Activated CD4-positive, alpha-beta T cell treated with anti-CD3 and anti-CD28 coated beads, Interleukin-2, amount 50 U/mL, for 16 hours (primary cell): ENCODE measurements around the gene AP2M1.
A peak's percentile ranks its signal among the peaks of the same experiment; 100 is the strongest.

ENCODE experiments used
- DNase-seq: peaks from one replicate; pipeline ENCODE4 v3.0.0-alpha.2; 2020

Gene AP2M1

DNA sequence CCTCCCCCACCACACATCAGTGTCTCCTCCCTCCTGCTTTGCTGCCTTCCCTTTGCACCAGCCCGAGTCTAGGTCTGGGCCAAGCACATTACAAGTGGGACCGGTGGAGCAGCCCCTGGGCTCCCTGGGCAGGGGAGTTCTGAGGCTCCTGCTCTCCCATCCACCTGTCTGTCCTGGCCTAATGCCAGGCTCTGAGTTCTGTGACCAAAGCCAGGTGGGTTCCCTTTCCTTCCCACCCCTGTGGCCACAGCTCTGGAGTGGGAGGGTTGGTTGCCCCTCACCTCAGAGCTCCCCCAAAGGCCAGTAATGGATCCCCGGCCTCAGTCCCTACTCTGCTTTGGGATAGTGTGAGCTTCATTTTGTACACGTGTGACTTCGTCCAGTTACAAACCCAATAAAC lies 9.0 kb downstream of the AP2M1 start:
- DNase-seq: no peak

DNA sequence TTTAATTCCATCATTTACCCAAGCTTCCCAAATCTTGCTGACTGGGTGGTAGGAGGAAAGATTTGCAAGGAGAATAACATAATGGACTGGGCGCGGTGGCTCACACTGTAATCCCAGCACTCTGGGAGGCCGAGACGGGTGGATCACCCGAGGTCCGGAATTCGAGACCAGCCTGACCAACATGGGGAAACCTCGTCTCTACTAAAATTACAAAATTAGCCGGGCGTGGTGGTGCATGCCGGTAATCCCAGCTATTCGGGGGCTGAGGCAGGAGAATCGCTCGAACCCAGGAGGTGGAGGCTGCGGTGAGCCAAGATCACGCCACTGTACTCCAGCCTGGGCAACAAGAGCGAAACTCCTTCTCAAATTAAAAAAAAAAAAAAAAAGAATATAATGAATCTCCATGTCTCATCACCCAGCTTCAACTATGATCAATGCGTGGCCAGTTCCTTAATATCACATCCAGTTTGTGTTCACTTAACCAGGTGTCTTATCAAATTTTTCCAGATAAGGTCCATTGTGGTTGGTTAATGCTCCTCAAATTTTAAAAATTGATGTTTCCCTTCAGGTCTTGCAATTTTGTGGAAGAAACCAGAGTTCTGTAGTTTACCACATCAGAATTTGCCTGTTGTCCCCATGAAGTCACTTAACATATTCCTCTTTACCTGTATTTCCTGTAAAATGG lies 10.0 kb downstream of the AP2M1 start:
- DNase-seq: no peak

DNA sequence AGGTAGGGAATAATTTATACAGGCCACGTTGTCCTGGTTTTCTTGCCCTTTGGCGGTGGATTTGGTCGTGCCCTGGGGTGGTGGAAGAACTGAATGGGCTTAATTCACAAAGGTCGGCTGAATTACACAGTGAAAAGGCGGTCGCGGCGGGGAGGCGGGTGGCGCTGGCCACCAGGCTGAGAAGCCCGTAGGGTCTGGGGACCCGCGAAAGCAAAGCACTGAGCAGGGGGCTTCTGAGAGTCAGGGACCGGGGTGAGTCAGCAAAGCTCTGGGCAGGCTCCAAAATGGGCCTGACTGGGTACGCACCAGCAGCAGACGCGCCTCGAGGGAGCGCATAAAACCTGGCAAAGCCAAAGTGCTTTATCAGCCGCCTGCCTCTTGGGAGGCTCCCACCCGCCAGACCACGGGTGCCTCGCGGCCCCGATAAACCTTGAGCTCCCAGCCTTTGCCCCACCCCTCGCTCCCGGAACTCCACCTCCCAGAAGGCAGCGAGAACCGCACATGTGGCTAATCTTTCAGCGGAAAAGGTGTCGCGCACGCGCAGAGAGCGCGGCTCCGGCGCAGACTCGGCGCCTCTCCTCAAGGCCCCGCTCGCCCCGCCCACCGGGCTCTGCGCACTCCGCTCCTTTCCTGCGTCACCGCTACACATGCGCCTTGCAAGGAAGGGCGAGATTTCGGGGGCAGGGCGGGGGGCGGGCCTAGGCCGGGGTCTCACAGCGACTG lies 11.0 kb downstream of the AP2M1 start:
- DNase-seq: peak; percentile 99

DNA sequence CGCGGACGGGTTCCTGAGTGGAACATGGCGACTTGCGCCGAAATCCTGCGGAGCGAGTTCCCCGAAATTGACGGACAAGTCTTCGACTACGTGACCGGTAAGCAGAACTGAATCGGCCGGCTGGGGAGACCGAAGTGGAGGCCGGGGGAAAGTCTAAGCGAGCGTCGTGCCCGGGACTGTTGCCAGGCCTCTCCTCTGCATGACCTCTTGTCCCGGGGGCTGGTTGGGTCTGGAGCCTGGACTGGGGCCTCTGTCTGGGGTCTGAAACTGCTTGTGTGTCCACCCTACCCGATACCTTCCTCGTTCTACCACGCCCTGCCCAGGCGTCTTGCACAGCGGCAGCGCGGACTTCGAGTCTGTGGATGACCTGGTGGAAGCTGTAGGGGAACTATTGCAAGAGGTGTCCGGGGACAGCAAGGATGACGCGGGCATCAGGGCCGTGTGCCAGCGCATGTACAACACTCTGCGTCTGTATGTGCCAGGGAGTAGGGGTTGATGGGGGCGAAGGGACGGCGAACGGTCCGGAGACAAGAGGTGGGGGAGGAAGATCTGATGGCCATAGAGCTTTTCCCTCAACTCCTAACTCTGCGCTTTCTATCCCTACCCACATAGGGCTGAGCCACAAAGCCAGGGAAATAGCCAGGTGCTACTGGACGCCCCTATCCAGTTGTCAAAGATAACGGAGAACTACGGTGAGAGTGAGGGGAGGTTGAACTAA lies 11.7 kb downstream of the AP2M1 start, which contains the start of gene ABCF3:
ABCF3 (plus strand) TSS at position 16 of the 718 bp plus-strand sequence; CDS start at position 25, 9 bp downstream.
- DNase-seq: no peak

DNA sequence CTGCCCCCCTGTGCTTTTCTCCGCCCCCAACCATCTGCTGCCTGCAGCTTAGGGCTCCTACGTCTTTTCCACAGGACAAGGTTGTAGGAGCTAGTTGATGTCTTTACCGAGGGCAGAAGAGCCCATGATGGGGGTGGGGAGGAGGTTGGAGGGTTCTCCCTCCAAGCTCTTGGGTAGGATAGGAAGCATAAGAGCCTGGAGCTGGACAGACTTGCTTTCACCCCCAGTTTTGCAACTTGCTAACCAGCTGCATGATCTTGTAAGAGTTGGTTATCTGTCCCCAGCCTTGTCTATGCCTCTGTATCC lies 12.2 kb downstream of the AP2M1 start:
- no peak for DNase-seq

DNA sequence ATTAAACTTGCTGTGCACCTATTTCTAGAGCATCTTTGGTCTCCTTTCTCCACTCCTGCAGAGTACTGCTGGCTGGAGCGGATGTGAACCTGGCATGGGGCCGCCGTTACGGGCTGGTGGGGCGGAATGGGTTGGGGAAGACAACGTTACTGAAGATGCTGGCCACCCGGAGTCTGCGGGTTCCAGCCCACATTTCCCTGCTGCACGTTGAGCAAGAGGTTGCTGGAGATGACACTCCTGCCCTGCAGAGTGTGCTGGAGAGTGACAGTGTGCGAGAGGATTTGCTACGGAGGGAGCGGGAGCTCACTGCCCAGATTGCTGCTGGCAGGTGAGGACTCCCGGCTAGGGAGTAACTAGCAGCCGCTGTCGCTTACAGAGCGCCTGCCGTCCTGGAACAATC lies 13.4 kb downstream of the AP2M1 start:
- no peak for DNase-seq

DNA sequence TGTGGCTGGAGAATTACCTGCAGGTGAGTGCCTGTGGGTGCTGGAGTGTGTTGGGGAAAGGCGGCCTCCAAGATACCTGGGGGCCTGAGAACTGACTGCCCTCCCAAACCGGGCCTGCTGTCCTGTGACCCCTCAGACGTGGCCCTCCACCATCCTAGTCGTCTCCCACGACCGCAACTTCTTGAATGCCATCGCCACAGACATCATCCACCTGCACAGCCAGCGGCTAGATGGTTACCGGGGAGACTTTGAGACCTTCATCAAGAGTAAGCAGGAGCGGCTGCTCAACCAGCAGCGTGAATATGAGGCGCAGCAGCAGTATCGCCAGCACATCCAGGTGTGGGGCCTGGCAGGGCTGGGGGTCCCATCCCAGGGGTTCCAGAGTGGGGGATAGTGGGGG lies 14.8 kb downstream of the AP2M1 start:
- no peak for DNase-seq

DNA sequence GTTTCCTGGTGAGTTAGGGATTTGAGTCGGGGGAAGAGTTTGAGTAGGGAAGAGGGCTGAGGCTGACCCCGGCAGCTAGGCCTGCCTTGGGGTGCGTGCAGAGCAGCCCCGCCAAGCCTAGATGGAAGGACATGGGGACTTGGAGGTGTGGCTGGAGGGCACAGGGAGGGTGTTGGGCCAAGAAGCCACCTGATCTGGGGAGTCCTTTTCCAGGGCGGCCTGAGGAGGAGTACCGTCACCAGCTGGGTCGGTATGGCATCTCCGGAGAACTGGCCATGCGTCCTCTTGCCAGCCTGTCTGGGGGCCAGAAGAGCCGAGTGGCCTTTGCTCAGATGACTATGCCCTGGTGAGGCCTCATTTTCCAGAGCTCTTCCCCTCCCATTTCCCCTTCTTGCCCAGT lies 18.2 kb downstream of the AP2M1 start:
- no peak for DNase-seq

DNA sequence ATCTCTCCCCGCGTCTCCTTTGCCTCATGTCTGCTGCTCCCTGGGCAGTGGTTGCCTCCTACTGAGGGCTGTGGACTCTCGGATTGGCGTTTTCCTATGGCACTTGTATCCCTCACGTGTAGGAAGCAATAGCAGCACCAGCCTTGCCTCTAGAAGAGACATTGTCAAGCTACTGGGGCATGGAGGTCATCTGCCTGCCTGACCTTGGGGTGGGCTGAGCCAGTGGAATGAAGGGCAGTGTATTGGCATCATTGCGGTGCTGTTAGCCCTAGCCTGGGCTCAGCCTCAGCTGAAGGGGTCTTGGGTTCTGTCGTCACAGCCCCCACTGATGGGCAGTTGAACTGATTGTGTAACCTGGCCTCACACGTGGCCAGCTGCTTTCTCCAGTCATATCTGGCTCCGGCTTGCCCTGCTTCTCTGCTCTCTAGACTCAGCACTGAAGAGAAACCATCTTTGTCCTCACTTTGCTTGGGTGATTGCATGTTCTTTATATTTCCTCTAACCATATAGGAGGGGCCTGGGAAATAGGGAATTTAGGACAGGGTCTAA lies 19.4 kb downstream of the AP2M1 start:
- no peak for DNase-seq

DNA sequence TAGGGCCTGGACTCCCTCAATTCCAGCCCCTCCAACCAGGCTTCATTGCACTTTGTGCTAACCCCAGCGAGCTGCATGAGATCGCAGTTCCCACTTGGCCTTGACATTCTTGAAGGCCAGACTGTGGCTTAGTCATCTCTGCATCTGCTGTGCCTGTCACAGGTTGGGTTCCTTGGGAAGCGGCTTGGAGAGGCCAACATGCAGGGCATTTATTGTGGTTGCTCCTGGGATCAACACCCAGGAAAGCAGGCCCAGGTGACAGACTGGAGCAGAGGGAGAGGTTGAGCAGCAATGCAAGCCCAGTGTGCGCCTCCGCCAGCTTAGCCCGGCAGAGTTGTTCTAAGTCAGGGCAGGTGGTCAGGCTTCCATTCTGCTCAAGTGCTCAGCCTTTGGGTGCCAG lies 21.9 kb downstream of the AP2M1 start:
- no peak for DNase-seq

DNA sequence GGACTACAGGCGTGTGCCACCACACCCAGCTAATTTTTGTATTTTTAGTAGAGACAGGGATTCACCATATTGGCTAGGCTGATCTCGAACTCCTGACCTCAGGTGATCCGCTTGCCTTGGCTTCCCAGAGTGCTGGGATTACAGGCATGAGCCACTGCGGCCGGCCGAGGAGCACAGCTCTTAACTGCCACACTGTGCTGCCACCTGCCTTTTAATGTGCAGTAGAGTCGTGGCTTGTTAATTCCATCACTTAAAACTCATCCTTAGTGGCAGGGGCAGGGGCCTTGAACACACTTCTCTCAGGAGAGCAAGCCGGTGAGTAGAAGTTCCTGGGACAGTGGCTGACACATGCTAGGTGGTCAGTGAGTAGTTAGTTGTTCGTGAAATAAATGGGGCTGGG lies 23.9 kb downstream of the AP2M1 start:
- DNase-seq: no peak

DNA sequence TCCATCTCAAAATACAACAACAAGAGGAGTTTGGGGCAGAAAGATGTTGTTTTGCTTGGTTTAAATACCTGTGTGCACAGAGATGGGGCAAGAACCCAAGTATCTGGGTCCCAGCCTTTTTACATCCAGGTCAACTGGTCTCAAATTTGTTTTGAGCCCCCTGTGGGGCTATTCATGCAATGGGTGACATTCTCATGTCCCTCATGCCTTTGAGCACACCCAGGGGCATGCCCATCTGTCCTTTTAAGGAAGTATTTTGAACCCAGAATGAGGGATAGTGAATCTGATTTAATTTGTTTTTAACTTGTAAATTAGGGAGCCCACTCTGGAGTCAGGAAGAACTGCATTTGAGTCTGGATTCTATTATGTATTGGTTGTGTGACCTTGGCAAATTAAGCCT lies 26.2 kb downstream of the AP2M1 start:
- no peak for DNase-seq

DNA sequence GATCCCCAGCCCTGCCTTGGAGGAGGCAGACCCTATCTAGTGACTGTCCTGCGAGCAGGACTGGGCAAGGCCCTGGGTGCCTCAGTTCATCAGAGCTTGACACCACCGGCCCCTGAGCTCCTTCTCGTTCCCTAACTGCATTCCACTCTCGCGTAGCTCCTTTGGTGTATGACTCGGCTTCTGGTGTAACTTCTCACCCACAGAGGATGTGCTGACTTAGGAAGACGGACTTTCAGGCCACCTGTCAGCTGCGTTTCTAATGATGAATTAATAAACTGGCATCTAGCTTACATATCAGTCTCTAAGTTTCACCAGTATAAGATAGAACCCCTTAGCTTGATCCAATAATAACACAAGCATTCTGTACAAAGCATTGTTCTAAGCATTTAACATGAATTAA lies 28.9 kb downstream of the AP2M1 start:
- DNase-seq: no peak

DNA sequence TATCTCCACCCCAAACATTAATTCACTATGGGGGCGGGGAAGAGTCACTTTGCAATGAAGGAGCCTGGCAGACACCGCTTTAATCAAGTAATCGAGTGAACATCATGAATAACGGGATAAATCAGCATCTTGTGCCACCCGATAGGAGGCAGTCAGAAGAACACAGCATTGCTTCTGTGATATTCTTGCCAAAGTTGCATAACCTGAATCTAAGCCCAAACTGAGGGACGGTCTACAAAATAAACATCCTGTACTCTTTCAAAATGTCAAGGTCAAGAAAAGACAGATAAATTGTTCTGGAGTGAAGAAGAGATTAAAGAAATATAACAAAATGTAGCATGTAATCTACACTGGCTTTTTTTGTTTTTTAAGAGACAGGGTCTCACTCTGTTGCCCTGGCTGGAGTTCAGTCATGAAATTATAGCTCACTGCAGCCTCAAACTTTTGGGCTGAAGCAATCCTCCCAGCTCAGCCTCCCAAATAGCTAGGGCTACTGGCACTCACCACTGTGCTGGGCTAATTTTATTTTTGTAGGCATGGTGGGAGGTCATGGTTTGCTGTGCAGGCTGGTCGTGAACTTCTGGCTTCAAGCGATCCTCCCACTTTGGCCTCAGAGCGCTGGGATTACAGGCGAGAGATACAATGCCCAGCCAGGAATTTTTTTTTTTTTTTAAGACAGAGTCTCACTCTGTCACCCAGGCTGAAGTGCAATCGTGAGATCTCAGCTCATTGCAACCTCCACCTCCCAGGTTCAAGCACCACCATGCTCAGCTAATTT lies 34.7 kb downstream of the AP2M1 start:
- DNase-seq: no peak

DNA sequence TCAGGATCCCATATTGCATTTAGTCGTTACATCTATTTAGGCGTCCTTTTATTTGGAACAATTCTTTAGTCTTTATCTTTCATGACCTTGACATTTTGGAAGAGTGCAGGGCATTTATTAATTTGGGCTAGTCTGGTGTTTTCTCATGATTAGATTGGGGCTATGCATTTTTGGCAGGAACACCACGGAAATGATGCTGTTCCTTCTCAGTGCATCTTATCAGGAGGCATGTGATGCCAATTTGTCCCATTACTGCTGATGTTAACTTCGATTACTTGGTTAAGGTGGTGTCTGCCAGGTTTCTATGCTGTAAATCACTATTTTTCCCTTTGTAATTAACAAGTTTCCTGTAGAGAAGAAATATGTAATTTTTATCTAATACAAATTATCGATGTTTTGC lies 36.6 kb downstream of the AP2M1 start:
- DNase-seq: no peak

DNA sequence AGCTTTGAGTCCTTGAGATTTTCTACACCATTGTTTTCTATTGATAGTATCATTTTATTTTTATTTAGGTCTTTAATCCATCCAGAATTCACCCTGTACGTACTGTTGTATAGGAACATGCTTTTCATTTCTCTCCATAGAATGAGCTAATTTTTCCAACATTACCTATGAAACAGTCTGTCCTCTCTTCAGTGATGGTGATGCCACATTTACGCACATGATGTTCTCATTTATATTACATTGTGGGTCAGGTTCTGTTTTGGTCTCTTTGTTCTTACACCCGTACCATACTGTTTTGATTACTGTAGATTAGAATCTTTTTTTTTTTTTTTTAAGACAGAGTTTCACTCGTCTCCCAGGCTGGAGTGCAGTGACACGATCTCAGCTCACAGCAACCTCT lies 37.1 kb downstream of the AP2M1 start:
- DNase-seq: no peak

DNA sequence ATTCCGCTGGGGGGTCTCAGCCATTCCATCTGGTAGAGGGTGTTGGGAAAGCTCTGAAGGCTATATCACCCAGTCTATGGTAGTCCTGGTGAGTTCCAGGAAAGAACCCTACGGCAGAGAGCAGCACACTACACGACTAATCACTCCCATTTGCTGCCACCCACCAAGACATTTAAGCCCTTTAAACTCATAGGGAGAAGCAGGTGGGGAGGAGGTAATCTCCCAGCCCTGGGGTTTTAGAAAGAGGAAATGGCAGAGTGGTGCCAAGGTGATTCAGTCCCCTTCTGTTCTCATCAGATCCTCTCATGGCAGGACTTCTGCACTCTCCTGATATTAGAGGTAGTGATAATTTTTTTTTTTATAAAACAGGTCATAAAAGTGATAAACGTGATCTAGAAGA lies 44.2 kb downstream of the AP2M1 start:
- DNase-seq: no peak

DNA sequence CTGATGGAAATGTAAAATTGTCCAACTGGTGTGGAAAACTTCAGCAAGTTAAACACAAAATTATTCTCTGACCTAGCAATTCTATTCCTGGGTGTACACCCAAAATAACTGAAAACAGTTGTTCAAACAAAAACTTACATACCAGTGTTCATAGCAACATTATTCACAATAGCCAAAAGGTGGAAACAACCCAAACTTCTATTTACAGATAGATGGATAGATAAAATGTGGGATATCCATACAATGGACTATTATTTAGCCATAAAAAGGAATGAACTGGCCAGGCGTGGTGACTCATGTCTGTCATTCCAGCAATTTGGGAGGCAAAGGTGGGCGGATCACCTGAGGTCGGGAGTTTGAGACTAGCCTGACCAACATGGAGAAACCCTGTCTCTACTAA lies 47.9 kb downstream of the AP2M1 start:
- DNase-seq: no peak

DNA sequence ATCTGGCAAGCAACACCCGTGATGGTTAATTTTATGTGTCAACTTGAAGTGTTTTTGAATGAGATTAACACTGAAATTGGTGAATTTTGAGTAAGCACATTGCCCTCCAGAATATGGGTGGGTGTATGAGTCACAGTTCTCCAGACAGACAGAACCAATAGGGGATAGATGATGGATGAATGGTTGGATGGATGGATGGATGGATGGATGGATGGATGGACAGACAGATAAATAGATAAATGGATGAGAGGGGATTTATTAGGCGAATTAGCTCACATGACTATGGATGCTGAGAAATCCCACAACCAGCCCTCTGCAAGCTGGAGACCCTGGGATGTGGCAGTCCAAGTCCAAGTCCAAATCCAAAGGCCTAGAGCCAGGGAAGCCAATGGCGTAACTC lies 49.3 kb downstream of the AP2M1 start:
- no peak for DNase-seq

DNA sequence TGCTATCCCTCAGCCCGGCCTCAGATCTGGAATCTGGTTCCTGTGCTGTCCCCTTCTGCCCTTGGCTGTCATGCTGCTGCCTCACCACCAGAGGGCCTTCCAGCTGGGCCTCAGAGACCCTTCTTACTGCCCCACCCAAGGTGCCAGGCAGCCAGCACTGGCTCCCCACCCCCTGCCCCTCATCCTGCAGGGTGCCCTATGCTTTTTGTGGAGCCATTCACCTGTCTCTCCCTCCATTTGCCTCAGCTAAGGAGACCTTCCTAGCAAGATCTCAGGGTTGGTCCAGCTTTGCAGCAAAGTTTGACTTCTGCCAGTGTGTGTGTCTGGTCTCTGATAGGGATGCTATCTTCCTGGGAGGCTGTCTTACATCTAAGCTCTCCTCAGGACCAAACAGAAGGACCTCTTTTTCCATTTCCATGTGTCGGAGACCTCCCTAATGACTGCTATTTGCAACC lies 52.9 kb downstream of the AP2M1 start:
- peak; percentile 56 for DNase-seq

DNA sequence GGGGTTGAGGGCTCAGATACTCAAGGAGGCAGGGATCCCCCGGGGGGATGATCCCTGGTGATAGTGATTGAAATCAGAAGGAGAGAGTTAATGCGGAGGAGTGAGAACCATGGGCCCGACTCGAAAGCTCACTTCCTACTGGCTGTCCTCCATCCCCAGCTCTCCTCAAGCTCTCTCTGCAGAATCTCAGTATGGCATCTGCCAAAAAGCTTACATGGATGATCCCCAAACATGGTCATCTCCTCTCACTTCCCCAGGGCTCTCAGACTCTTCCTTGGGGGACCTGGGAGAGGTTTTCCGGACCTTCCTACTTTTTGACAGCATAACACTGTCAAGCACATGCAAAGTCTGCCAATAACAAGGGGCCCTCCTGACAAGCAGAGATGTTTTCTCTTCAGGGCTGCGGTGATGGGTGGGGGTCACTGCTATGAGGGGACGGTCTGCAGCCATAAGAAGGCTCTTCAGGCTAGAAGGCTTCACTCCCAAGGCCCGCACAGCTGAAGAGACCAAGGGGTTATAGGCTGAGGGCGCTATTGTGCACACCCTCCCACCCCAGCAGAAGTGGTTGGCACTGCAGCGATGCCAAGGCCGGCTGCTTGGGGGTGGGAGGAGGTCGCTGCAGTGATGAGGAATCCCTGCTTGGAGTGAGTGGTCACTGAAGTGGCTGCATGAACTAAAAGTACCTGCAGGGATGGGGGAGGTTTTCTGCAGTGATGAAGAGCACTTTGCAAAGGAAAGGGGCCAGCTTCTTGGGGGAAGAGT lies 53.9 kb downstream of the AP2M1 start:
- DNase-seq: no peak

DNA sequence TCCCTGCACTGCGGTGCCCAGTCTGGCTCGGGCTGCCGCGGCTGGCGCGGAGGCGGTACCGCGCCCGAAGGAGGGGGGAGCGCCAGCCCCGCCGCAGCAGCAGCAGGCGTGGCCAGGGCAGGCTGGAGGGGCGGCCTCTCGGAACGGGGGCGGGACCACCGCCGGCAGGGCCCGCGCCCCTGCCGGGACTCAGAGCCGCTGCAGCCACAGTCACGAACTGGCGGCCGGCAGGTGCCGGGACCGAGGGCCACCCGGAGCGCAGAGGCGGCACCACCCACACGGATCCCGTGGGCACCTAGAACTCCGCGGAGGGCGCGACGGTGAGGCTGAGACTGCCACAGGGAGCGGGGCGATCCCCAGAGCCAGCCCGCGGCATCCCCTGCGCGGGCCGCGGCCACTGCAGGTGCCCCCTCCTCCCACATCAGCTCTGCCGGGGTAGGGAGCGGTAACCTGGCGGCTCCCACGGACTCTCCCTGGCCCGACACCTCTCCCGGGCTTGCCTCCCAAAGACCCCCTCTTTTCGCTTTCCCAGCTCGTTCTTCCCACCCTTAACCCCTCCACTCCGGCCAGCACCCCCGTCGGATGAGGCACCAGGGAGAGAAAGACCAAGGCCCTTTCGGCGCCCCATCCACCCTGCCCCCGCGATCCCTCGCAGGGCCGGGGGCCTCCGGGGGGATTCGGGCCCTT lies 54.9 kb downstream of the AP2M1 start, which contains the start of gene VWA5B2:
VWA5B2 (plus strand) TSS at position 192 of the 687 bp plus-strand sequence. CDS start 944 bp downstream, outside the sequence.
- DNase-seq: peak; percentile 52
